H54 (cell line): Measurements from ENCODE around the gene LRMDA.

Experiments
- DNase-seq: peaks from one replicate; pipeline ENCODE4 v3.0.0; 2011; ENCODE audit warnings: low spot score, mixed read lengths; ENCODE audit not compliant: insufficient read length
- FAIRE-seq: peaks from 3 replicates; lab custom pipeline; 2011; peaks lifted over from hg19 to GRCh38; lab: Jason Lieb, UNC
- POLR2A ChIP-seq: IDR thresholded peaks from 2 replicates; pipeline ENCODE4 v1.6.1; 2011; ENCODE audit warnings: low read depth, mild to moderate bottlenecking, low read length

LRMDA gene

DNA sequence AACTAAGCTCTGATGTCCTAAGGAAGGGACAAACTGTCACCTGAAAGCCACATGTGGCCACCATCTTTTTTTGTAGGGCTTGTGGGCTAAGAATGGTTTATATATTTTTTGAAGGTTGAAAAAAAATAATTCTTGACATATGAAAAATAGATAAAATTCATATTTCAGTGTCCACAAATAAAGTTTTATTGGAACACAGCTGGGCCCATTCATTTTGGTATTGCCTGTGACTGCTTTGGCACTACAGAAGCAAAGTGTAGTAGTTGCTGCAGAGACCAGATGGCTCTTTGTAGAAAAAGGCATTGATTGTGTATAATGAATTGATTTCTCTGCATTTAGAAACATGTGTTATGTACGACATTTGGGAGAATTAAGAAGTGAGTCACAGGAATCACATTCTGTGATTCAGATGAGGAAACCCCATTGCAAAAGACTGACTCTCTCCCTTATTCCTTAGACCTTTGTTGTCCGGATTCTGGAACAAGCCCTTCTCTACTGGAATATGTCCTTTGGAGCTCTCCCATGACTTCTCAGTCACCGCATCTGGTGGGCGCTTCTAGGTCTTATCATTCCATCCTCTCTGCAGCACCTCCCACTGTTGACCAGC, 438.7 kb downstream of the LRMDA start:
- FAIRE-seq (no peak), DNase-seq (no peak)
- no peak for TF ChIP-seq POLR2A

DNA sequence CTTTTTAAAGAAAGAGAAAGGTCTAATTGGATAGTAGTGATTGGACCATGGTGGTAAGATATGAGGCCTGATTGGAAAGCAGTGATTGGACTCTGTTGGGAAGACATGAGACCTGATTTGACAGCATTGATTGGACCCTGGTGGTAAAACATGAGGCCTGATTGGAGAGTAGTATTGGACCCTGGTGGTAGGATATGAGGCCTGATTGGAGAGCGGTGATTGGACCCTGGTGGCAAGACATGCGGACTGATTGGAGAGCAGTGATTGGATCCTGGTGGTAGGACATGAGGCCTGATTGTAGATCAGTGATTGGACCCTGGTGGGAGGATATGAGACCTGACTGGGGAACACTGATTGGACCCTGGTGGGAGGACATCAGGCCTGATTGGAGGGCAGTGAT, 444.3 kb downstream of the LRMDA start:
- FAIRE-seq (no peak), DNase-seq (no peak)
- no peak for TF ChIP-seq POLR2A

- no peak for FAIRE-seq
- no peak for DNase-seq
- no peak for TF ChIP-seq POLR2A
Measured at GRCh38 chr10:75876710-75877109, 445.3 kb downstream of the LRMDA start.

GRCh38 chr10:75877877-75878276, 446.5 kb downstream of the LRMDA start:
- DNase-seq (no peak), FAIRE-seq (no peak)
- TF ChIP-seq POLR2A, result no peak

GRCh38 chr10:75878586-75878985, 447.2 kb downstream of the LRMDA start:
- DNase-seq, result no peak
- FAIRE-seq, result no peak
- TF ChIP-seq POLR2A, result no peak

DNA sequence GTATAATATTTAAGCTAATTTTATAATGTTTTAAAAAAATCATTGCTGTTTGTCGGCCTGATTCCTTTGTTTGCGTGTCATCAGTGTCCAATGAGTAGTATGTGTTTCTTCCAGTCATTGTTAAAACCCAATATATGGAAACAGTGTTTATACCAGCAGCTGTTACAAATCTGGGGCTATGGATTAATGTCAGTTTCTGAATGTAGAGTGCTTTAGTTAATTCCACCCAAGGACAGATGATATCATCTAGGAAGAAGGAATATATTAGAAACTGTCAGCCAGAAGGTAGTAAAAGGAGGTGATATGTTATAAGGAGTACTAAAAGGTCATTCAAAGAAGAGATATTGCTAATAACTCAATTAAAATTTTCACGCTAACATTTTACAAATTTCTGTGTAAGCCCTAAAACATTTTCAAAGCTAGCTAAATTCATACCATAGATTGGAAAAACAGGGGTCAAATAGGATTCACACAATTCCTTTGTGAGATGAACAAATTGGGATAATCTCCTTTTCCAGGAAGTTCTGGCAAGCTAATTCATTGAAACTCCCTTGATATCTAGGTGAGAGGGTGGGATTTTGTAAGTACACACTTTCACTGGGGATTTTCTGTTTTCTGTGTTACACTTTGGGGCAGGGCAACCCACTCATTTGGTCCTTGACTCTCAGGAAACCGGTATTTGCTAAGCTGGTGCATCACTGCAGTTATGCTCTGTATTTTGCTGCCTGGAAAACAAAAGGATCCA, 448.8 kb downstream of the LRMDA start:
- TF ChIP-seq POLR2A, result no peak
- FAIRE-seq (no peak), DNase-seq (no peak)

DNA sequence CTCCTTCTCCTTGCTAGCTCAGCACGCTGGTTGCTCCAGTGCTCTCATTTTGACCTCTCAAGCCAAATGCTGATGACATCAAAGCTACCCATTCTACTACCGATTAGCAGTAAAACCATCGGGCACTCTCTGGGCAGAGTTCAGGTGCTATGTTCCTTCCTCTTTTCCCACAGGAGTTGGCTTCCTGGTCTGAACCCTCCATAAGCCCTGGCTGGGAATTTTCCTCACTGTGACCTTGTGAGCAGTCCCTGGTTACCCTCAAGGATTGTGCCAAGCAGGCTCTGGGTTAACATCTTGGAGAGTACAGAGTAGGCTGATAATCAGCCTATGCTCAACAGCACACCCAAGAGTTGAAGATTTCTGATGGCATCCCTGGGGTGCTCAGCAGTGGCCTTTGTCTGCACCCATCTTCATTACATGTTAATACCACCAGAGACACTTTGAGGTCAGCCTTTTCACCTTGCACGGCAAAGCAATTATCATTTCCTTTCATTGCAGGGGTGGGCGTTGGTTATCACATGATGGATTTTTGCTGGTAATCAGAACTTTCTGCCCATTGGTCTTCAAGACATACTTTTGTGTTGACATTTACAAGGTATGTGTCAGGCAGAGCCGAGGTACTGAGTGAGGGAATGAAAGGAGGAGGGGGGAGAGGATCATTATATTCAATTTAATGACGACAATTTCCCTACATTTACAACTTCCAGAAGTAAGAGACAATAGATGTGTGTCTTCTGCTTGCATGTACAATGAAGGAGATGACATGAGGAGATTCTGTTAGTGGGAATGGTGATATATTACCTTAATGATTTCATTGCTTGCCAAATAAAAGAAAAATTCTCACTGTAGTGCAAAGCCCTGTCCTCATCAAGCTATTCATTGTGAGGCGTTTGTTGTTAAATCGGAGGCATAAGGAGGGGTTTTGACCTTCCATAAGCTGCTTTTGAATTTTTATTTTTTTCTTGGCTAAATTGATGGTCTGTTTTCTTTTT, 452.0 kb downstream of the LRMDA start:
- DNase-seq, result no peak
- no peak for FAIRE-seq
- no peak for TF ChIP-seq POLR2A

- FAIRE-seq (no peak), DNase-seq (no peak)
- TF ChIP-seq POLR2A, result no peak
Measured at GRCh38 chr10:75884808-75885207, 453.4 kb downstream of the LRMDA start.

GRCh38 chr10:75887369-75887768, 455.9 kb downstream of the LRMDA start:
- FAIRE-seq (no peak), DNase-seq (no peak)
- no peak for TF ChIP-seq POLR2A

GRCh38 chr10:75887992-75888680, 456.7 kb downstream of the LRMDA start:
- no peak for TF ChIP-seq POLR2A
- FAIRE-seq, result no peak
- DNase-seq, result no peak

DNA sequence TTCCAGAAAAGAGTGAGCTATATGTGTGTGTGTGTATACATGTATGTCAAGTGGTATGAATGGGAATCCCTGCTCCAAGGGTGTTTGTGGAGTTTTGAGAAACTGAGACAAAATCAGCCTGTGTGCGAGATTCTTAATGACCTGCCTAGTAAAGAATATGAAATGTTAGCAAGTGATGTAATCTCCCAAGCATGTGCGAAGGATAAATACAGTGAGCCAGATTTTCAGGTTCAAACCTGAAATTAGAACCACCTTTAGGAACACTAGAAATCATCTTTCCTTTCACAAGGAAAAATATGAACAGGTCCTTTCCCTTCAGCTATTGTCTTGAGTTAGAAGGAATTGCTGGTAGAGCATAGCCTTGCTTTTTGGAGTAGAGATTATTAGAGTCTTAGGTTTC, 457.6 kb downstream of the LRMDA start:
- no peak for FAIRE-seq
- DNase-seq, result no peak
- TF ChIP-seq POLR2A, result no peak

DNA sequence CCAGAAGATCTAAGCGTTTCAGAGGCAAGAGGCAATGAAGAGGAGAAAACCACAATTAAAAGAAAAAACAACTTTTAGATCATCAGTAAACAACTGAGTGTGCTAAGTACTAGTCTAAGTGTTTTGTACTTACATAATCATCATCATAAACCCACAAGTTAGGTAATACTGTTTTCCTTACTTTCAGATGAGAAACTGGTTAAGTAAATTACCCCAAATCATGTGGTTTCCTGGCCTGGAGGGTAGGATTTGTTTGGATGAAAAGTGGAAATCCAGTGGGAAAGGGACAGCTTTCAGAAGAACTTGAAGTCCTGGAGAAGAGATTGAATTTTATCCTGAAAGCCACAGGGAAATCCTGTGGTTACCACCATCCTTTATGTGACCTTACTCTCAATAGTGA, 463.3 kb downstream of the LRMDA start:
- no peak for TF ChIP-seq POLR2A
- FAIRE-seq (no peak), DNase-seq (no peak)

- DNase-seq, result no peak
- FAIRE-seq, result no peak
- no peak for TF ChIP-seq POLR2A
Measured at GRCh38 chr10:75895259-75895658, 463.8 kb downstream of the LRMDA start.

GRCh38 chr10:75899816-75900390, 468.5 kb downstream of the LRMDA start:
- FAIRE-seq (no peak), DNase-seq (no peak)
- no peak for TF ChIP-seq POLR2A
